ENCODE results near the gene COQ10B. TPM values are rescaled to one million over a fixed set of nuclear protein-coding genes. Genes with fewer than 3 reads are reported as not detected.

The COQ10B gene
- total RNA-seq, 6 experiments from 2014 or later: 36.0 to 42.4 (median 39.4) TPM

DNA sequence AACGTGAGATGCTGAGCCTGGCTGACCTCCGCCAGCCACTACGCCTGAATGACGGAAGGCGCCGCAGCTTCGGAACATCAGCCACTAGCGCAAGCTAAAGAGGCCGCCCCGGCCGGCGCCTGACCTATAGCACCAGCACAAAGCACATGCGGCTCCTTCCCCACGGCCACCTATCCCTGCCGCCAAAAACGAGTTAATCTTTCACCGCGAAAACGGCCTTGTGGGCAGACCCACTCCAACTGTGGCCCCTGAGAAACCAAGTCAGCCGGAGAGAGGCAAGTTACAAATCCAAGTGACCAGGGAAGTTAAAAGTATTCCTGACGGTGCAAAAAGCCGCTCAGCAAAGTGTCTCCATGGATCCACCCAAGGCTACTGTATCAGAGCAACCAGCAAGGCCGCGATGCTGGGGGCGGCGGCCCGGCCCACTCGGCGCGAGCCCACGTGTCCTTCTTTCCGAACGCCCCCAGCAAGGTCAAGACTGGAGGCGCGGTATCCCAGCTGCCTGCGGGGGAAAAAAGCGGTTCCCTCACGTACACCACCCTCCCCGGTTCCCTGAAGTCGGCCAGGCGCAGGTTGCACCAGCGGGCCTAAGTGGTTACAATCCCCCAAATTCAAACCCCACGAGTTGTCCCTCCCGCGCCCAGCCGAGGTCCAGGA lies 45.7 kb downstream of the COQ10B start:
- peaks cover 60% of the 10 kb centered on the region for H3K36me3 Mint-ChIP-seq (ENCODE audit: low read depth)
- H3K4me3 Mint-ChIP-seq: peak overlapping the region; percentile 95
- H3K27me3 Mint-ChIP-seq (ENCODE audit: insufficient read depth): peaks cover 5% of the 10 kb centered on the region; the same call in 1 of the 2 replicates
- peak overlapping the region; percentile 93 for H3K27ac Mint-ChIP-seq
- no peaks in the 10 kb centered on the region for H3K9me3 Mint-ChIP-seq
- peaks cover 52% of the 10 kb centered on the region for H3K4me1 Mint-ChIP-seq (ENCODE audit: low read depth)
- no peak for DNase-seq
- TF ChIP-seq, protein P1, sequence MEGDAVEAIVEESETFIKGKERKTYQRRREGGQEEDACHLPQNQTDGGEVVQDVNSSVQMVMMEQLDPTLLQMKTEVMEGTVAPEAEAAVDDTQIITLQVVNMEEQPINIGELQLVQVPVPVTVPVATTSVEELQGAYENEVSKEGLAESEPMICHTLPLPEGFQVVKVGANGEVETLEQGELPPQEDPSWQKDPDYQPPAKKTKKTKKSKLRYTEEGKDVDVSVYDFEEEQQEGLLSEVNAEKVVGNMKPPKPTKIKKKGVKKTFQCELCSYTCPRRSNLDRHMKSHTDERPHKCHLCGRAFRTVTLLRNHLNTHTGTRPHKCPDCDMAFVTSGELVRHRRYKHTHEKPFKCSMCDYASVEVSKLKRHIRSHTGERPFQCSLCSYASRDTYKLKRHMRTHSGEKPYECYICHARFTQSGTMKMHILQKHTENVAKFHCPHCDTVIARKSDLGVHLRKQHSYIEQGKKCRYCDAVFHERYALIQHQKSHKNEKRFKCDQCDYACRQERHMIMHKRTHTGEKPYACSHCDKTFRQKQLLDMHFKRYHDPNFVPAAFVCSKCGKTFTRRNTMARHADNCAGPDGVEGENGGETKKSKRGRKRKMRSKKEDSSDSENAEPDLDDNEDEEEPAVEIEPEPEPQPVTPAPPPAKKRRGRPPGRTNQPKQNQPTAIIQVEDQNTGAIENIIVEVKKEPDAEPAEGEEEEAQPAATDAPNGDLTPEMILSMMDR (IDR thresholded peaks at IDR 0.05): no peak

- Mint-ChIP-seq H3K4me3 (peak within 1 kb of the TSS; percentile 95), H3K27me3 (ENCODE audit: insufficient read depth) (peaks cover 5% of the 10 kb centered on the region; the same call in 1 of the 2 replicates), H3K27ac (peak within 1 kb of the TSS; percentile 93), H3K36me3 (ENCODE audit: low read depth) (peaks cover 57% of the 10 kb centered on the region), H3K4me1 (ENCODE audit: low read depth) (peaks cover 49% of the 10 kb centered on the region), H3K9me3 (no peaks in the 10 kb centered on the region)
- peak; percentile 99 for DNase-seq
- TF ChIP-seq, protein P1 (IDR thresholded peaks at IDR 0.05): no peak
Observed at GRCh38 chr2:197499594-197500502, 46.5 kb downstream of the COQ10B start, which contains the start of the genes HSPD1 and HSPE1. Gene HSPD1, minus strand, starts transcription at chr2:197499840. Its CDS starts 992 bp downstream, at chr2:197498848. Gene HSPE1, plus strand, starts transcription at chr2:197500379. Its CDS starts 58 bp downstream, at chr2:197500437.

DNA sequence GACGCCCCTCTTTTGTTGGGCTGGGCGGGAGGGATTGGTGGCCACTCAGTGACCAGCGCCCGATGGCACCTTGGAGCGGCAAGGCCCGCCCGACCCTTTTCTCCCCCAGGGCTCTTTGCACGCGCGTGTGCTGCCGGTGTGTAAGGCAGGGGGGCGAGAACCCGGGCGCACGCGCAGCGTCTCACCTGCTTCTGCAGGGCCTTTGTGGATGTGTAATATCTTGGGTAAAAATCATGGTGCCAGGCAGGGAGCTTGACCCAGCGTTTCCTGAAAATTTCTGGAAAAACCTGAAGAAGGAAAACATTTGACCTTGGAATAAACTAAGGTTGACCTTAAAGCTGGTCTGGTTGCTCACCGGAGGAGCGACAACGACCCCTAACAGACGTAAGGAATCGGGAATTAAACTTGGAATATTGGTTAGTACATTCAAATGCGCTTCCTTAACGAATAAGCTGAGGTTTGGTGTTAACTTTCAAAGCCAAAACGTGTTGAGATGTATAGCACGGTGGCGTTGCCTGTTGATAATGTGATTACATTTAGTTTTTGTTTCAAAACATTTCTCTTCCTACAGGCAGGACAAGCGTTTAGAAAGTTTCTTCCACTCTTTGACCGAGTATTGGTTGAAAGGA lies 47.3 kb downstream of the COQ10B start:
- peak overlapping the region; percentile 93 for H3K27ac Mint-ChIP-seq
- TF ChIP-seq, protein P1 (IDR thresholded peaks at IDR 0.05): no peak
- peaks cover 55% of the 10 kb centered on the region for H3K36me3 Mint-ChIP-seq (ENCODE audit: low read depth)
- no peaks in the 10 kb centered on the region for H3K9me3 Mint-ChIP-seq
- peak overlapping the region; percentile 95 for H3K4me3 Mint-ChIP-seq
- no peak for DNase-seq
- peaks cover 47% of the 10 kb centered on the region for H3K4me1 Mint-ChIP-seq (ENCODE audit: low read depth)
- peaks cover 5% of the 10 kb centered on the region; the same call in 1 of the 2 replicates for H3K27me3 Mint-ChIP-seq (ENCODE audit: insufficient read depth)

GRCh38 chr2:197502201-197502600 lies 48.8 kb downstream of the COQ10B start:
- Mint-ChIP-seq H3K27me3 (ENCODE audit: insufficient read depth) (peaks cover 5% of the 10 kb centered on the region; the same call in 1 of the 2 replicates), H3K36me3 (ENCODE audit: low read depth) (peaks cover 39% of the 10 kb centered on the region), H3K27ac (peak overlapping the region; percentile 66; the same call in 1 of the 2 replicates), H3K4me3 (peak overlapping the region; percentile 95), H3K9me3 (no peaks in the 10 kb centered on the region), H3K4me1 (ENCODE audit: low read depth) (peaks cover 32% of the 10 kb centered on the region)
- TF ChIP-seq, protein P1 (IDR thresholded peaks at IDR 0.05): no peak
- DNase-seq: no peak

- Mint-ChIP-seq H3K4me3 (peak overlapping the region; percentile 95), H3K4me1 (ENCODE audit: low read depth) (peaks cover 27% of the 10 kb centered on the region), H3K9me3 (no peaks in the 10 kb centered on the region), H3K27me3 (ENCODE audit: insufficient read depth) (peaks cover 5% of the 10 kb centered on the region; the same call in 1 of the 2 replicates), H3K27ac (peak overlapping the region; percentile 66; the same call in 1 of the 2 replicates), H3K36me3 (ENCODE audit: low read depth) (peaks cover 34% of the 10 kb centered on the region)
- DNase-seq: no peak
- TF ChIP-seq, protein P1 (IDR thresholded peaks at IDR 0.05): no peak
Observed at GRCh38 chr2:197502685-197503084, 49.3 kb downstream of the COQ10B start.
